Loucy (cell line): Measurements from ENCODE around the gene EEFSEC.

Experiments used
- H2AFZ ChIP-seq: fragments of 200-600 bp; sonication (generic); 2 replicates; pipeline ENCODE4 v1.6.0; 2016; ENCODE audit warnings: antibody characterized with exemption, mild to moderate bottlenecking, low read length, moderate library complexity
- H3F3A ChIP-seq: fragments of 200-600 bp; 2 replicates; pipeline ENCODE4 v1.6.0; 2016; ENCODE audit warnings: antibody characterized with exemption, low read depth, mild to moderate bottlenecking
- H3K27me3 ChIP-seq: fragments of 200-600 bp; sonication (generic); 2 replicates; pipeline ENCODE4 v1.6.1; 2014; ENCODE audit warnings: low read length, mild to moderate bottlenecking; ENCODE audit not compliant: insufficient read depth, poor library complexity, severe bottlenecking
- H3K36me3 ChIP-seq: fragments of 200-600 bp; sonication (generic); 2 replicates; pipeline ENCODE4 v1.6.1; 2016; ENCODE audit warnings: low read length; ENCODE audit not compliant: insufficient read depth
- H3K4me1 ChIP-seq: fragments of 200-600 bp; sonication (generic); 2 replicates; pipeline ENCODE4 v1.5.1; 2014; ENCODE audit warnings: low read length, mild to moderate bottlenecking; ENCODE audit not compliant: insufficient read depth, poor library complexity, severe bottlenecking
- H3K4me2 ChIP-seq: fragments of 200-600 bp; sonication (generic); 2 replicates; pipeline ENCODE4 v1.6.0; 2014; ENCODE audit warnings: antibody characterized with exemption, low read length, low read depth, mild to moderate bottlenecking; ENCODE audit not compliant: poor library complexity, severe bottlenecking
- H3K4me3 ChIP-seq: fragments of 200-600 bp; sonication (generic); 2 replicates; pipeline ENCODE4 v1.5.1; 2014; ENCODE audit warnings: low read length, mild to moderate bottlenecking, mixed read lengths; ENCODE audit not compliant: poor library complexity, severe bottlenecking
- H3K79me2 ChIP-seq: fragments of 200-600 bp; sonication (generic); 2 replicates; pipeline ENCODE4 v1.6.1; 2014; ENCODE audit warnings: low read length; ENCODE audit not compliant: insufficient read depth
- H3K9ac ChIP-seq: fragments of 200-600 bp; sonication (generic); 2 replicates; pipeline ENCODE4 v1.6.0; 2014; ENCODE audit warnings: mild to moderate bottlenecking, low read depth, low read length, moderate library complexity; ENCODE audit not compliant: poor library complexity, severe bottlenecking
- H3K9me2 ChIP-seq: fragments of 200-600 bp; sonication (generic); replicated peaks from 2 replicates; pipeline ENCODE4 v1.6.1; 2016; ENCODE audit warnings: low read depth, low read length, mixed read lengths
- H3K9me3 ChIP-seq: fragments of 200-600 bp; sonication (generic); 2 replicates; pipeline ENCODE4 v1.6.1; 2014; ENCODE audit warnings: mild to moderate bottlenecking, antibody characterized with exemption, low read length, low read depth; ENCODE audit not compliant: insufficient read depth
- H4K20me1 ChIP-seq: fragments of 200-600 bp; sonication (generic); 2 replicates; pipeline ENCODE4 v1.6.0; 2014; ENCODE audit warnings: antibody characterized with exemption, low read length, mild to moderate bottlenecking; ENCODE audit not compliant: insufficient read depth, poor library complexity, severe bottlenecking
- CTCF ChIP-seq: fragments of 200-600 bp; sonication (generic); conservative IDR thresholded peaks from 2 replicates; pipeline ENCODE4 v1.5.1; 2014; ENCODE audit warnings: mild to moderate bottlenecking, antibody characterized with exemption, low read length
- EZH2phosphoT487 ChIP-seq: fragments of 200-600 bp; IDR thresholded peaks from 2 replicates; pipeline ENCODE4 v1.6.1; 2018; ENCODE audit warnings: antibody characterized with exemption, mild to moderate bottlenecking, moderate library complexity, borderline replicate concordance

The EEFSEC gene

GRCh38 chr3:128429751-128430150 lies 276.5 kb downstream of the EEFSEC start:
- Histone ChIP-seq H3F3A (no peaks in the 10 kb centered on the region), H3K4me3 (no peak overlapping the region), H4K20me1 (no peaks in the 10 kb centered on the region), H3K27me3 (no peaks in the 10 kb centered on the region), H3K36me3 (no peaks in the 10 kb centered on the region), H3K9me3 (no peaks in the 10 kb centered on the region), H3K79me2 (no peaks in the 10 kb centered on the region), H3K4me2 (no peak overlapping the region), H3K9ac (no peak overlapping the region), H3K9me2 (no peaks in the 10 kb centered on the region), H2AFZ (no peak overlapping the region), H3K4me1 (no peaks in the 10 kb centered on the region)
- TF ChIP-seq CTCF (no peak), EZH2phosphoT487 (no peak)

GRCh38 chr3:128430301-128430700 lies 277.0 kb downstream of the EEFSEC start:
- TF ChIP-seq EZH2phosphoT487 (no peak), CTCF (no peak)
- H2AFZ ChIP-seq = no peak overlapping the region
- no peaks in the 10 kb centered on the region for H3K79me2 ChIP-seq
- H3K9me3 ChIP-seq = no peaks in the 10 kb centered on the region
- no peaks in the 10 kb centered on the region for H3K9me2 ChIP-seq
- no peak overlapping the region for H3K4me3 ChIP-seq
- no peak overlapping the region for H3K4me2 ChIP-seq
- no peaks in the 10 kb centered on the region for H3F3A ChIP-seq
- no peaks in the 10 kb centered on the region for H3K4me1 ChIP-seq
- no peak overlapping the region for H3K9ac ChIP-seq
- H4K20me1 ChIP-seq = no peaks in the 10 kb centered on the region
- H3K36me3 ChIP-seq = no peaks in the 10 kb centered on the region
- no peaks in the 10 kb centered on the region for H3K27me3 ChIP-seq

GRCh38 chr3:128430731-128431130 lies 277.4 kb downstream of the EEFSEC start:
- no peaks in the 10 kb centered on the region for H3K4me1 ChIP-seq
- H3K9me2 ChIP-seq = no peaks in the 10 kb centered on the region
- no peaks in the 10 kb centered on the region for H3F3A ChIP-seq
- no peak overlapping the region for H3K9ac ChIP-seq
- H3K79me2 ChIP-seq = no peaks in the 10 kb centered on the region
- H3K4me2 ChIP-seq = no peak overlapping the region
- no peaks in the 10 kb centered on the region for H4K20me1 ChIP-seq
- TF ChIP-seq CTCF (no peak), EZH2phosphoT487 (no peak)
- H3K27me3 ChIP-seq = no peaks in the 10 kb centered on the region
- H3K36me3 ChIP-seq = no peaks in the 10 kb centered on the region
- no peaks in the 10 kb centered on the region for H3K9me3 ChIP-seq
- H2AFZ ChIP-seq = no peak overlapping the region
- H3K4me3 ChIP-seq = no peak overlapping the region
